CD4-positive, alpha-beta T cell treated with Interleukin-1 beta for 1 hour (primary cell): ENCODE data around the gene FZD2.
"Not testable (repeated sequence)": the region's sequence is repeated elsewhere in the genome, so short reads cannot be mapped to it uniquely, and the experiment has no call there.

Source experiments
- DNase-seq, 2 donors: peaks; one replicate each; pipeline ENCODE4 v3.0.0-alpha.2; 2020 to 2022

FZD2 gene

GRCh38 chr17:44556832-44557606 is at the start of gene FZD2:
FZD2 (plus strand) TSS chr17:44557484; CDS start chr17:44557689, 205 bp downstream.
- DNase-seq: peak; percentile 76 to 78

- not testable (repeated sequence) for DNase-seq
Measured at GRCh38 chr17:44511241-44512134, 45.8 kb upstream of the FZD2 start.

- DNase-seq: no peak
Measured at GRCh38 chr17:44518032-44518431, 39.3 kb upstream of the FZD2 start.

- peak; percentile 45 to 52 for DNase-seq
Measured at GRCh38 chr17:44522883-44523671, 34.2 kb upstream of the FZD2 start.

GRCh38 chr17:44523672-44523972 is 33.7 kb upstream of the FZD2 start:
- DNase-seq: no peak

- no peak for DNase-seq
Measured at GRCh38 chr17:44527102-44527501, 30.2 kb upstream of the FZD2 start.

- DNase-seq: no peak
Measured at GRCh38 chr17:44527954-44528353, 29.3 kb upstream of the FZD2 start.

GRCh38 chr17:44529864-44530263 is 27.4 kb upstream of the FZD2 start:
- no peak for DNase-seq

- no peak for DNase-seq
Measured at GRCh38 chr17:44530896-44531418, 26.3 kb upstream of the FZD2 start.

GRCh38 chr17:44533533-44534246 is 23.6 kb upstream of the FZD2 start:
- peak; percentile 76 to 80 for DNase-seq

- no peak for DNase-seq
Measured at GRCh38 chr17:44536090-44536953, 21.0 kb upstream of the FZD2 start.

- DNase-seq: not testable (repeated sequence)
Measured at GRCh38 chr17:44537922-44538321, 19.4 kb upstream of the FZD2 start.

- DNase-seq: no peak
Measured at GRCh38 chr17:44539673-44540072, 17.6 kb upstream of the FZD2 start.

- no peak for DNase-seq
Measured at GRCh38 chr17:44540246-44541084, 16.8 kb upstream of the FZD2 start.

- DNase-seq: no peak
Measured at GRCh38 chr17:44541884-44542581, 15.3 kb upstream of the FZD2 start.

- DNase-seq: no peak
Measured at GRCh38 chr17:44543213-44543904, 13.9 kb upstream of the FZD2 start.

GRCh38 chr17:44543905-44544523 is 13.3 kb upstream of the FZD2 start:
- no peak for DNase-seq
